ENCODE results near the gene GLUD2.
"Not testable (repeated sequence)": the region's sequence is repeated elsewhere in the genome, so short reads cannot be mapped to it uniquely, and the experiment has no call there.

GRCh38 chrX:121047441-121048419 is at the start of gene GLUD2:
- not testable (repeated sequence) for TF ChIP-seq CTCF (IDR thresholded peaks at IDR 0.05 in 2 of 3, conservative IDR thresholded peaks at IDR 0.05 in 1 of 3; ENCODE audit: borderline replicate concordance in 1 of 3, insufficient read depth in 1 of 3, low read depth in 2 of 3, low read length in 2 of 3); POLR2A (IDR thresholded peaks at IDR 0.05; ENCODE audit: borderline replicate concordance, extremely low read depth, insufficient read depth, insufficient read length); EZH2 (IDR thresholded peaks at IDR 0.05); EZH2phosphoT487 (IDR thresholded peaks at IDR 0.05; ENCODE audit: borderline replicate concordance); SP1 (IDR thresholded peaks at IDR 0.05; ENCODE audit: low read depth); EGR1 (IDR thresholded peaks at IDR 0.05; ENCODE audit: low read depth); SIN3A (IDR thresholded peaks at IDR 0.05; ENCODE audit: low read depth); POLR2AphosphoS5 (IDR thresholded peaks at IDR 0.05; ENCODE audit: low read depth, low read length)
